Measurements from ENCODE around the gene DCDC2B. TPM values are rescaled to one million over a fixed set of nuclear protein-coding genes. Genes with fewer than 3 reads are reported as not detected.

DCDC2B gene
- total RNA-seq = not detected in 2 replicates

DNA sequence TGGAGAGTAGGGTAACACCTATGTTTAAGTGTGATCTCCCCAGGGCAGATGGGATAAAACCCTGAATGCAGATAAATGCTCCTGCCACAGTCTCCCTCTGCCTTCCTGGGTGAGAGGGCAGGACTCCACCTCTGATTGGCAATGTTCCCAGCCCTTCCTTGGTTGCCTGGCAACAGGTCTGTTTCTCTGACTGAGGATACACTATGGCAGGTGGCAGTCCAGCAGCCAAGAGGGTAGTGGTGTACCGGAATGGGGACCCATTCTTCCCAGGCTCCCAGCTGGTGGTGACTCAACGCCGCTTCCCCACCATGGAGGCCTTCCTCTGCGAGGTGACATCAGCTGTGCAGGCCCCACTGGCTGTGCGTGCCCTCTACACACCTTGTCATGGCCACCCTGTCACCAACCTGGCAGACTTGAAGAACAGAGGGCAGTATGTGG is at the start of gene DCDC2B:
Gene DCDC2B (plus strand): TSS at position 199 of the 438 bp plus-strand sequence. CDS start 5 bp downstream, at position 204.

DNA sequence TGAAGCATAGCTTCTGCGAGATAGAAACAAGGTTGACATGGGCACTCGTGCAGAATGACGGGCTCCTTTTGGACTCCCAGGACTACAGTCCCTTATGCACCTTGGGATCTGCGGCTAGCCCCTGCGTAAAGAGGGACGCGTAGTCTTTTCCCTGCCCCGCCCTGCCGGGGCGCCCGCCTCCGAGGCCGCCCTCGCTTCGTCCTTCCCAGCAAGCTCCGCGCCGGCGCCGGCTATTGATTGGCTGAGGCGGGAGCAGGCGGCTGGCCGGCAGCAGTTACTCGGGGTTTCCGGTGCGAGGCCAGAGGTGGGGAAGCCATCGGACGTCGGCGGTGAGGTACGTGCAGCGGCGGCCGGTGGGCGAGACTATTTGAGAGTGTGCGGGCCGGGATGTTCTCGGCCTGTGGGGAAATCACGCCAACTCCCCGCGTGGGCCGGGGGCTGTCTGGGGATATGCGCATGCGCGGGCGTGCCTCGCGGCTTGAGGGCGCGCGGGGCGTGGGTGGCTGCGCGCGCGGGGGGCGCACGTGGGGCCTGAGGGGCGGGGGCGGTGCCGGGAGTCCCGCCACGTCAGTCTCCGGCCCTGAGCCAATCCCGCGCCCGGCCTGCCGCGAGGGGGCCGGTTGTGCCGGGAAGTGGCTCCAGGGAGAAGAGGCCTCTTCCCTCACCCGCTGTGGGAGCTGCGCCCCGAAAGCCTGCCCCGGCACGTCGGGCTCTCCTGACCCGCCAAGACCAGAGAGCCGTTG is 29.3 kb upstream of the DCDC2B start, which contains the start of gene TXLNA:
Gene TXLNA (plus strand): TSS at position 233 of the 743 bp plus-strand sequence. CDS start 671 bp downstream, outside the sequence.

DNA sequence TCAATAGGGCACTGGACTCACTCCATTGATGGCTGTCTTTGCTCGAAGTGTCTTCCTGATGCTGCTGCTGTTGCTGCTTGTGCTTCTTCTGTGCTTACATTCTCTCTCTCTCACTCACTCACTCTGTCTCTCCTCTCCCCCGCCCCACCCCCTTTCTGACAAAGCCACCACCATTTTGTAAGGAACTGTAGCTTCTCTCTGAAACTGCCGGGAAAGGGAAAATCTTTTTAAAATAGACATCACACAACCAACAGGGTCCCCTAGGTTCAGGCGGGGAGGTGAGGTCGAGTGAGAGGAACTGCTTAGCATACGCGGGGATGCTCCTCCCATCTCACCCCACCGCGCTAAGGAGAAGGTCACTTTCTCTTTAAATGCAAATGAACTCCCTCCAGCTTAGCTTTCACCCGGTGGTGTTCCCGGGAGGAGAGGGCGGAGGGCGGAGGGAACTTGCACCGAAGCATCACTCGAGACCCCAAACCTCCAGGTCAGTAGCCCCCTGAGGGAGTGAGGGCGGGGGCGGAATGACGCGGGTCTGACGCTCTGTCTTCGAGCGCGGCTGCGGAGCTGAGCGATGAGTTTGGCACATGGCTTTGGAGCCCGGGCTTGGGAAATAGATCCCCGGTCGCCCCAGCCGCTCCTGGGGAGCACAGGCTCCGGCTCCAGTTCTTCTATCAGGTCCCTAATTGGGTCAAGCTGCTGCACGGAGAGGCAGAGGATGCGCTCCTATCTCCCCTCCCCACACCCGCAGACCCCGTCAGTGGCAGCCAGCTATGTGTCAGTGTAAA is 8.5 kb upstream of the DCDC2B start, which contains the start of gene CCDC28B:
Gene CCDC28B (plus strand): TSS at position 370 of the 785 bp plus-strand sequence. CDS start 1,341 bp downstream, outside the sequence.

DNA sequence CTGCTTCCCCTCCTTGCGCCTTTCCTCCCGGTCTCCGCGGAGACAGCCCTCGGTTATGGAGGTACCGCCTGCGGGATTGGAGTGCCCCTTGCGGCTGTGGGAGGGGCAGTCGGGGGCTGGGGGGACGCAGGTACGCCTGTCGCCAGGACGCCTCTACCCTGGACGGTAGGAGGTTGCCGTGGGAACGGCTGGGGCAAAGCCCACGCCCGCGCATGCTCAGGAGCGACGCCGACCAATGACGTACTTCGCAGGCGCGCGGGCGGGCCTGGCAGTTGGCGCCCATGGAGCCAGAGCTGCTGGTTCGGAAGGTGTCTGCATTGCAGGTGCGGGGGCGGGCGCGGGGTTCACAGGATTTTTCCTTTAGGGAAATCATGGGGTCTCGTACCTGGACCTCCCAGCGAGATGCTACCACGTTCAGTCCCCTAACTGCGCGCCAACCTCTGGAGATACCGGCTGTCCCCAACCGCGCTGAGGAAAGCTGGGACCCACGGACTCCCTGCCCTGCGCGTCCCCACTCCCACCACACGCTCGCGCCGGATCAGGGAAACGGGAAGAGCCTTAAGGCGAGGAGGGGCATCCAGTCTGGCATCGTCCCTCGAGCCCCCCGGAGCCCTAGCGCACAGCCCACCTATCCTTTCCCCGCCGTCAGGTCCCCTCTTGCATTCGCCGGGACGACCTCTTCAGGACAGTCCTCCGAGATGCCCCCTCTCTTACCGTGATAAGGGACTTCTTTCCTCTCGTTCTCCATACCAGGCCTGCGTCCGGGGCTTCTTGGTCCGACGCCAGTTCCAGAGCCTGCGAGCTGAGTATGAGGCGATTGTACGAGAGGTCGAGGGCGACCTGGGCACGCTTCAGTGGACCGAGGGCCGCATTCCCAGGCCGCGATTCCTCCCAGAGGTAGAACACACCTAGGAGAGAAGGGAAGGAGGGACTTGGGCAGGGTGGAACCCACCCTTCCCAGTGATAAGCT is 3.2 kb upstream of the DCDC2B start, which contains the start of gene IQCC:
Gene IQCC (plus strand): TSS at position 271 of the 970 bp plus-strand sequence. CDS start 11 bp downstream, at position 282.

DNA sequence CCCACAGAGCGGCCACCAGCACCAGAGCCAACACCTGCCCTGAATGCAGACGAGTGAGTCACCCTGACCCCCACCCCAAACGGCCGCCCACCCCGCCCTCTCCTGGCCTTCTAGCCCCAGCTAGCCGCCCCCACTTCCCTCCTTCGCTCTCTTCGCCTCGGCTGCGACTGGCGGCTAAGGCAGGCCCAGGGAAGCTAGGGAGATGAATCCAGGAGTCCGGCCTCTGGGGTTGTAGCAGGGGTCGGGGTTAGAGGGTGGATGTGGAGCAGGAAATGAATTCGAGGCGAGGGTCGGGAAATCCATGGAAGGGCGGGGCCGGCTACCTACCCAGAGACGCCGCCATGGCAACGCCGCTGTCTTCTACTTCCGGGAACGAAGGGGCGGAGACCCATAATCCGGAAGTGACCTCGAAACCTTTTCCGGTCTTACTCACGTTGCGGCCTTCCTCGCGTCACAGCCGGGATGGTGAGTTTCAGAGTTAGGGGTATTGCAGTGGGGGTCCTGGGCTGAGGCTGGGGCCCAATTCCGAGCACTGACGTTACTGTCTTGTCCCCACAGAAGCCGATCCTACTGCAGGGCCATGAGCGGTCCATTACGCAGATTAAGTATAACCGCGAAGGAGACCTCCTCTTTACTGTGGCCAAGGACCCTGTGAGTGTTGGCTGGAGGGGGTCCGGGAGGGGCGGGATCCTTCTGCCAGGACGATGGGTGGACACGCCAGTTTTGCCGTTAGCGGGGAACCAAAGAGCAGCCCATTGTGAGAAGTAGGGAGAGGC is 13.3 kb downstream of the DCDC2B start, which contains the start of the genes EIF3I and TMEM234:
Gene EIF3I (plus strand): TSS at position 428 of the 776 bp plus-strand sequence. CDS start 35 bp downstream, at position 463.
Gene TMEM234 (minus strand): TSS at position 374 of the 776 bp plus-strand sequence. CDS start 31 bp downstream, at position 343.

DNA sequence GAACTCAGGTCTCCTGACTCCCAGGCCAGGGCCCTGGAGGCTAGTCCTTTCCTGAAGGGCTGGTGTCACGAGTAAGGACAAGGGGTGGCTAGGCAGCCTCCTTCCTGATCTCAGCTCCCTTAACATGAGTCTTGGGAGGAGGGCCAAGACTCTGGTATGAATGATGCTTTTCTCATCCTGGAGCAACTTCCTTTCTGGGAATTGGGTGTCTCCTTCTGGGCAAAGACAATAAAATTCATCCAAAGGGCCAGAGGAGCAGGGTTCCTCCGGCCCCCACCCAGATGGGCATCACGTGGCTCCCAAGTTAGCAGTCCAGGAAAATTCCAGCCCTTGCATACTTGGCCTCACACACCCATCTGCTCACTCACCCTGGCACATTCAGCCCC is 38.0 kb downstream of the DCDC2B start, which contains the start of gene FAM167B:
Gene FAM167B (plus strand): TSS at position 335 of the 386 bp plus-strand sequence. CDS start 200 bp downstream, outside the sequence.

DNA sequence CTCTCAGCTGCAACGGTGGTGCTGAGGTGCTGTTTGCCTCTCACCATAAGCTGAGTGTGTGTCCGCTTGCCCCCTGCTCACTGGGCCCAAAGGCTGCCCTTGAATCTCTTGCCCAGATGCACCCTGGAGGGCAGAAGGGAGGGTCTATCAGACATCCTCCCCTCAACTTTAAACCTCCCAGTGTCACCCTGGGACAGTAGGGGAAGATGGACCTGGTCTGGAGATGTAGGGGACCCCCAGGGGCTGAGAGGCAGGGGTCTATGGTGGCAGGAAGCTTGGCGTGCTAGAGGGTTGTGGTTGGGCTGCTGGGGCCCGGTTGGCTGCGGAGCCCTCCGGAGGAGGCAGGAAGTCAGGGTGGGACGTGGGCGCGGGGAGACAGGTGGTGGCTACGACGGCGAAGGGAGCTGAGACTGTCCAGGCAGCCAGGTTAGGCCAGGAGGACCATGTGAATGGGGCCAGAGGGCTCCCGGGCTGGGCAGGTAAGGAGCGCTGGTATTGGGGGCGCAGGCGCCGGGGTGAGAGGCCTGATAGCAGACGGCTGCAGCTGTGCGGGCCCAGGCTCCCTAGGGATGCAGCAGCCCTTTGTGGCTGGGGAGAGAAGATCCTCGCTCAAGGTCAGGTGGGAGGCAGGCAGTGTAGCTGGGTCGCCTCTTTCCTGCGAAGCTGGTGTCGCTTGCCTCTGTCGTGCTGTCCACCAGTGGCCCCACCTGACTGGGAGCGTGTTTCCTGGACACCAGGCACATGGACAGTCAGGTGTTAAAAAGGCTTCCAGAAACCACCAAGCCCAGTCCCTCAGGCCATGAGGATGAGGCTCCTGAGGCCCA is 42.2 kb downstream of the DCDC2B start, which contains the start of gene LCK:
Gene LCK (plus strand): TSS at position 373 of the 824 bp plus-strand sequence. CDS start 23,065 bp downstream, outside the sequence.

Other genes with a start within 250 kb of the DCDC2B start
- 98.4 and 98.6 TPM in 2 replicates for gene KHDRBS1, start 195.2 kb upstream of the DCDC2B start, total RNA-seq
- 10.3 and 13.4 TPM in 2 replicates for gene TMEM39B, start 136.2 kb upstream of the DCDC2B start, total RNA-seq
- 45.1 and 46.0 TPM in 2 replicates for gene KPNA6, start 101.0 kb upstream of the DCDC2B start, total RNA-seq
- gene TXLNA, start 29.4 kb upstream of the DCDC2B start, total RNA-seq = 65.8 and 66.6 TPM in 2 replicates
- gene CCDC28B, start 8.5 kb upstream of the DCDC2B start, total RNA-seq = 12.5 and 13.0 TPM in 2 replicates
- gene IQCC, start 3.4 kb upstream of the DCDC2B start, total RNA-seq = 0.53 and 2.6 TPM in 2 replicates
- gene TMEM234, start 13.3 kb downstream of the DCDC2B start, total RNA-seq = 9.4 and 10.1 TPM in 2 replicates
- 456 and 480 TPM in 2 replicates for gene EIF3I, start 13.3 kb downstream of the DCDC2B start, total RNA-seq
- 20.3 and 24.0 TPM in 2 replicates for gene FAM167B, start 38.1 kb downstream of the DCDC2B start, total RNA-seq
- gene LCK, start 42.2 kb downstream of the DCDC2B start, total RNA-seq = 0.20 TPM in 1 of 2 replicates, not detected in the other
- 128 and 129 TPM in 2 replicates for gene HDAC1, start 83.0 kb downstream of the DCDC2B start, total RNA-seq
- 119 and 130 TPM in 2 replicates for gene MARCKSL1, start 127.1 kb downstream of the DCDC2B start, total RNA-seq
- 0.13 and 0.79 TPM in 2 replicates for gene FAM229A, start 153.4 kb downstream of the DCDC2B start, total RNA-seq
- gene TSSK3, start 153.4 kb downstream of the DCDC2B start, total RNA-seq = not detected in 2 replicates
- gene BSDC1, start 185.4 kb downstream of the DCDC2B start, total RNA-seq = 56.6 and 61.3 TPM in 2 replicates

Measured in mammary microvascular endothelial cell (primary cell).